ENCODE data around the gene TST. TPM values are rescaled to one million over a fixed set of nuclear protein-coding genes. Genes with fewer than 3 reads are reported as not detected.

Gene TST
- polyA plus RNA-seq, 1 donor from 2014 or later: 5.4 TPM

DNA sequence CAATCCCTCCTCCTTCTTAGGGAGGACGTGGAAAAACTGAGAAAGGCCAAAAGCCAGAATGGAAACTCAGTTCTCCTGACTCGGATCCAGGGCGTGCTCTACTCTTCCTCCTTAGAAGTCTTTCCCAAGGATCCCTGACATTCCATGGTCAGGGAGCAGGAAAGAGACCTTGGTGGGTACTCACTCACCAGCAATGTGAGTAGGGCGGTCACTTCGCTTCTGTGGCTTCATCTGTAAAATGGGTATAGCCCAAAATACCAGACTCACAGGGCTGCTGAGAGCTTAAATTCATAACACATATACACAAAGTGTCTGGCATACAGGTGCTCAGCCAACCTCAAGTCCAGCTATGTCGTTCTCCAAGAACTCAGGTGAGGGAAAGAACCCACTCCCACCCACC, 31.7 kb upstream of the TST start:
- Histone ChIP-seq H3K9me3 (ENCODE audit: low read length) (no peaks in the 10 kb centered on the region), H3K4me3 (ENCODE audit: low read length) (peak overlapping the region; percentile 83), H3K9ac (ENCODE audit: low read length) (no peak overlapping the region), H3K27me3 (ENCODE audit: insufficient read depth, low read depth, low read length) (no peaks in the 10 kb centered on the region), H3F3A (ENCODE audit: insufficient read depth, low read length, poor library complexity, severe bottlenecking) (no peaks in the 10 kb centered on the region), H3K36me3 (ENCODE audit: insufficient read depth, low read length) (no peaks in the 10 kb centered on the region), H4K20me1 (ENCODE audit: insufficient read depth) (no peaks in the 10 kb centered on the region), H3K27ac (ENCODE audit: low read length) (no peak overlapping the region), H3K4me2 (ENCODE audit: low read length) (no peak overlapping the region), H3K9me2 (ENCODE audit: insufficient read depth, low read length) (no peaks in the 10 kb centered on the region), H2AFZ (ENCODE audit: low read depth, low read length) (no peak overlapping the region), H3K79me2 (replicated peaks; ENCODE audit: insufficient read depth, low read length) (no peaks in the 10 kb centered on the region)
- TF ChIP-seq, protein P1, sequence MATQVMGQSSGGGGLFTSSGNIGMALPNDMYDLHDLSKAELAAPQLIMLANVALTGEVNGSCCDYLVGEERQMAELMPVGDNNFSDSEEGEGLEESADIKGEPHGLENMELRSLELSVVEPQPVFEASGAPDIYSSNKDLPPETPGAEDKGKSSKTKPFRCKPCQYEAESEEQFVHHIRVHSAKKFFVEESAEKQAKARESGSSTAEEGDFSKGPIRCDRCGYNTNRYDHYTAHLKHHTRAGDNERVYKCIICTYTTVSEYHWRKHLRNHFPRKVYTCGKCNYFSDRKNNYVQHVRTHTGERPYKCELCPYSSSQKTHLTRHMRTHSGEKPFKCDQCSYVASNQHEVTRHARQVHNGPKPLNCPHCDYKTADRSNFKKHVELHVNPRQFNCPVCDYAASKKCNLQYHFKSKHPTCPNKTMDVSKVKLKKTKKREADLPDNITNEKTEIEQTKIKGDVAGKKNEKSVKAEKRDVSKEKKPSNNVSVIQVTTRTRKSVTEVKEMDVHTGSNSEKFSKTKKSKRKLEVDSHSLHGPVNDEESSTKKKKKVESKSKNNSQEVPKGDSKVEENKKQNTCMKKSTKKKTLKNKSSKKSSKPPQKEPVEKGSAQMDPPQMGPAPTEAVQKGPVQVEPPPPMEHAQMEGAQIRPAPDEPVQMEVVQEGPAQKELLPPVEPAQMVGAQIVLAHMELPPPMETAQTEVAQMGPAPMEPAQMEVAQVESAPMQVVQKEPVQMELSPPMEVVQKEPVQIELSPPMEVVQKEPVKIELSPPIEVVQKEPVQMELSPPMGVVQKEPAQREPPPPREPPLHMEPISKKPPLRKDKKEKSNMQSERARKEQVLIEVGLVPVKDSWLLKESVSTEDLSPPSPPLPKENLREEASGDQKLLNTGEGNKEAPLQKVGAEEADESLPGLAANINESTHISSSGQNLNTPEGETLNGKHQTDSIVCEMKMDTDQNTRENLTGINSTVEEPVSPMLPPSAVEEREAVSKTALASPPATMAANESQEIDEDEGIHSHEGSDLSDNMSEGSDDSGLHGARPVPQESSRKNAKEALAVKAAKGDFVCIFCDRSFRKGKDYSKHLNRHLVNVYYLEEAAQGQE (IDR thresholded peaks at IDR 0.05; ENCODE audit: borderline replicate concordance): no peak
- TF ChIP-seq SMC3 (conservative IDR thresholded peaks at IDR 0.05; ENCODE audit: poor library complexity) (no peak), EP300 (conservative IDR thresholded peaks at IDR 0.05; ENCODE audit: poor library complexity, severe bottlenecking) (no peak), POLR2AphosphoS5 (IDR thresholded peaks at IDR 0.05) (no peak), EZH2 (IDR thresholded peaks at IDR 0.05; ENCODE audit: borderline replicate concordance, insufficient read depth, low read length, poor library complexity, severe bottlenecking) (no peak), TAF1 (IDR thresholded peaks at IDR 0.05; ENCODE audit: low read depth) (no peak), RAD21 (conservative IDR thresholded peaks at IDR 0.05) (no peak)
- TF ChIP-seq, protein P2, sequence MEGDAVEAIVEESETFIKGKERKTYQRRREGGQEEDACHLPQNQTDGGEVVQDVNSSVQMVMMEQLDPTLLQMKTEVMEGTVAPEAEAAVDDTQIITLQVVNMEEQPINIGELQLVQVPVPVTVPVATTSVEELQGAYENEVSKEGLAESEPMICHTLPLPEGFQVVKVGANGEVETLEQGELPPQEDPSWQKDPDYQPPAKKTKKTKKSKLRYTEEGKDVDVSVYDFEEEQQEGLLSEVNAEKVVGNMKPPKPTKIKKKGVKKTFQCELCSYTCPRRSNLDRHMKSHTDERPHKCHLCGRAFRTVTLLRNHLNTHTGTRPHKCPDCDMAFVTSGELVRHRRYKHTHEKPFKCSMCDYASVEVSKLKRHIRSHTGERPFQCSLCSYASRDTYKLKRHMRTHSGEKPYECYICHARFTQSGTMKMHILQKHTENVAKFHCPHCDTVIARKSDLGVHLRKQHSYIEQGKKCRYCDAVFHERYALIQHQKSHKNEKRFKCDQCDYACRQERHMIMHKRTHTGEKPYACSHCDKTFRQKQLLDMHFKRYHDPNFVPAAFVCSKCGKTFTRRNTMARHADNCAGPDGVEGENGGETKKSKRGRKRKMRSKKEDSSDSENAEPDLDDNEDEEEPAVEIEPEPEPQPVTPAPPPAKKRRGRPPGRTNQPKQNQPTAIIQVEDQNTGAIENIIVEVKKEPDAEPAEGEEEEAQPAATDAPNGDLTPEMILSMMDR (IDR thresholded peaks at IDR 0.05; ENCODE audit: poor library complexity, severe bottlenecking): no peak

DNA sequence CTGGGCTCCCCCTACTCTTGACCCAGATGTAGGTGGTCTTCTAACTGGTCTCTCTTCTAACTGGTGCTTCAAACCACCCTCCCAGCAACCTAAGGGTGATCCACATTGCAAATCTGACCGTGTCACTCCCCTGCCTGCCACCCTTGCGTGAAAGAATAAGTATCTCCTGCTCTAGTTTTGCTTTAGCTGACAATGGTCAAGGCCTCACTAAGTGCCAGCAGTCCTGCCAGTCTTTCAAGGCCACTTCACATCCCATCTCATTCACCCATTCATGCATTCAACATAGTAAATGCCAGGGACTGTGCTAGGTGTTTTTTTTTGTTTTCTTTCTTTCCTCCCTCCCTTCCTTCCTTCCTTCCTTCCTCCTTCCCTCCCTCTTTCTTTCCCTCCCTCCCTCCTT, 30.0 kb upstream of the TST start:
- no peak overlapping the region for H3K4me3 ChIP-seq (ENCODE audit: low read length)
- H3K9me3 ChIP-seq (ENCODE audit: low read length): no peaks in the 10 kb centered on the region
- no peaks in the 10 kb centered on the region for H3K79me2 ChIP-seq (replicated peaks; ENCODE audit: insufficient read depth, low read length)
- TF ChIP-seq MXI1 (conservative IDR thresholded peaks at IDR 0.05; ENCODE audit: poor library complexity, severe bottlenecking): no peak
- TF ChIP-seq, protein P2 (IDR thresholded peaks at IDR 0.05; ENCODE audit: poor library complexity, severe bottlenecking): no peak
- TF ChIP-seq, protein P1 (IDR thresholded peaks at IDR 0.05; ENCODE audit: borderline replicate concordance): no peak
- no peak for TF ChIP-seq EZH2 (IDR thresholded peaks at IDR 0.05; ENCODE audit: borderline replicate concordance, insufficient read depth, low read length, poor library complexity, severe bottlenecking)
- no peak for TF ChIP-seq SMC3 (conservative IDR thresholded peaks at IDR 0.05; ENCODE audit: poor library complexity)
- no peak for TF ChIP-seq RAD21 (conservative IDR thresholded peaks at IDR 0.05)
- TF ChIP-seq POLR2AphosphoS5 (IDR thresholded peaks at IDR 0.05): no peak
- no peak for TF ChIP-seq TAF1 (IDR thresholded peaks at IDR 0.05; ENCODE audit: low read depth)
- TF ChIP-seq EP300 (conservative IDR thresholded peaks at IDR 0.05; ENCODE audit: poor library complexity, severe bottlenecking): no peak
- no peaks in the 10 kb centered on the region for H4K20me1 ChIP-seq (ENCODE audit: insufficient read depth)
- no peak overlapping the region for H3K9ac ChIP-seq (ENCODE audit: low read length)
- H3K27me3 ChIP-seq (ENCODE audit: insufficient read depth, low read depth, low read length): no peaks in the 10 kb centered on the region
- no peaks in the 10 kb centered on the region for H3K9me2 ChIP-seq (ENCODE audit: insufficient read depth, low read length)
- no peaks in the 10 kb centered on the region for H3K36me3 ChIP-seq (ENCODE audit: insufficient read depth, low read length)
- H3K4me2 ChIP-seq (ENCODE audit: low read length): no peak overlapping the region
- no peak overlapping the region for H2AFZ ChIP-seq (ENCODE audit: low read depth, low read length)
- no peaks in the 10 kb centered on the region for H3F3A ChIP-seq (ENCODE audit: insufficient read depth, low read length, poor library complexity, severe bottlenecking)
- no peak overlapping the region for H3K27ac ChIP-seq (ENCODE audit: low read length)
